ENCODE results near the gene ASIC1.

ASIC1 gene

GRCh38 chr12:50100561-50100960 is 43.2 kb downstream of the ASIC1 start:
- H3K4me3 Mint-ChIP-seq, result no peak overlapping the region
- peaks cover 6% of the 10 kb centered on the region for H3K36me3 Mint-ChIP-seq
- no peaks in the 10 kb centered on the region for H3K9me3 Mint-ChIP-seq (ENCODE audit: low read depth)
- no peaks in the 10 kb centered on the region for H3K27me3 Mint-ChIP-seq
- no peak overlapping the region for H3K27ac Mint-ChIP-seq
- no peaks in the 10 kb centered on the region for H3K4me1 Mint-ChIP-seq (ENCODE audit: low read depth)

- Mint-ChIP-seq H3K4me3 (no peak overlapping the region), H3K4me1 (ENCODE audit: low read depth) (no peaks in the 10 kb centered on the region), H3K9me3 (ENCODE audit: low read depth) (no peaks in the 10 kb centered on the region), H3K27me3 (no peaks in the 10 kb centered on the region), H3K27ac (no peak overlapping the region), H3K36me3 (peaks cover 2% of the 10 kb centered on the region)
These were observed 44.3 kb downstream of the ASIC1 start for GRCh38 chr12:50101663-50102062.

- Mint-ChIP-seq H3K27me3 (no peaks in the 10 kb centered on the region), H3K4me1 (ENCODE audit: low read depth) (no peaks in the 10 kb centered on the region), H3K27ac (no peak overlapping the region), H3K36me3 (peaks cover 2% of the 10 kb centered on the region), H3K4me3 (no peak overlapping the region), H3K9me3 (ENCODE audit: low read depth) (no peaks in the 10 kb centered on the region)
These were observed 44.7 kb downstream of the ASIC1 start for GRCh38 chr12:50102131-50102531.

GRCh38 chr12:50102646-50103309 is 45.4 kb downstream of the ASIC1 start:
- Mint-ChIP-seq H3K27ac (no peak overlapping the region), H3K27me3 (no peaks in the 10 kb centered on the region)

GRCh38 chr12:50103351-50103750 is 46.0 kb downstream of the ASIC1 start:
- H3K4me1 Mint-ChIP-seq (ENCODE audit: low read depth), result no peaks in the 10 kb centered on the region
- H3K9me3 Mint-ChIP-seq (ENCODE audit: low read depth), result no peaks in the 10 kb centered on the region
- peaks cover 2% of the 10 kb centered on the region for H3K36me3 Mint-ChIP-seq
- H3K27me3 Mint-ChIP-seq, result no peaks in the 10 kb centered on the region
- no peak overlapping the region for H3K27ac Mint-ChIP-seq
- H3K4me3 Mint-ChIP-seq, result no peak overlapping the region

More at GRCh38 chr12:50102646-50103309, 45.4 kb downstream of the ASIC1 start:
- Mint-ChIP-seq H3K9me3 (ENCODE audit: low read depth) (no peaks in the 10 kb centered on the region), H3K4me3 (no peak overlapping the region), H3K4me1 (ENCODE audit: low read depth) (no peaks in the 10 kb centered on the region), H3K36me3 (peaks cover 2% of the 10 kb centered on the region)

- no peak within 1 kb of the TSS for H3K4me3 Mint-ChIP-seq
- no peaks in the 10 kb centered on the region for H3K27me3 Mint-ChIP-seq
- no peaks in the 10 kb centered on the region for H3K9me3 Mint-ChIP-seq (ENCODE audit: low read depth)
- H3K4me1 Mint-ChIP-seq (ENCODE audit: low read depth), result no peaks in the 10 kb centered on the region
- peaks cover 2% of the 10 kb centered on the region for H3K36me3 Mint-ChIP-seq
- no peak within 1 kb of the TSS for H3K27ac Mint-ChIP-seq
These were observed 46.4 kb downstream of the ASIC1 start, which contains the start of gene GPD1 for GRCh38 chr12:50103767-50104321. Gene GPD1, plus strand, starts transcription at chr12:50104008. Its CDS starts 43 bp downstream, at chr12:50104051.

- no peaks in the 10 kb centered on the region for H3K9me3 Mint-ChIP-seq (ENCODE audit: low read depth)
- H3K4me3 Mint-ChIP-seq, result no peak overlapping the region
- H3K36me3 Mint-ChIP-seq, result peaks cover 2% of the 10 kb centered on the region
- no peaks in the 10 kb centered on the region for H3K27me3 Mint-ChIP-seq
- H3K27ac Mint-ChIP-seq, result no peak overlapping the region
- H3K4me1 Mint-ChIP-seq (ENCODE audit: low read depth), result no peaks in the 10 kb centered on the region
These were observed 47.3 kb downstream of the ASIC1 start for GRCh38 chr12:50104417-50105366.

- Mint-ChIP-seq H3K4me3 (no peak overlapping the region), H3K27ac (no peak overlapping the region), H3K36me3 (no peaks in the 10 kb centered on the region), H3K9me3 (ENCODE audit: low read depth) (no peaks in the 10 kb centered on the region), H3K4me1 (ENCODE audit: low read depth) (peaks cover 3% of the 10 kb centered on the region), H3K27me3 (no peaks in the 10 kb centered on the region)
These were observed 48.6 kb downstream of the ASIC1 start for GRCh38 chr12:50105913-50106450.

GRCh38 chr12:50106907-50107306 is 49.5 kb downstream of the ASIC1 start:
- Mint-ChIP-seq H3K4me1 (ENCODE audit: low read depth) (peaks cover 7% of the 10 kb centered on the region), H3K36me3 (no peaks in the 10 kb centered on the region), H3K9me3 (ENCODE audit: low read depth) (no peaks in the 10 kb centered on the region), H3K27ac (no peak overlapping the region), H3K27me3 (no peaks in the 10 kb centered on the region), H3K4me3 (no peak overlapping the region)

- Mint-ChIP-seq H3K36me3 (no peaks in the 10 kb centered on the region), H3K4me3 (no peak overlapping the region), H3K27ac (no peak overlapping the region), H3K4me1 (ENCODE audit: low read depth) (peaks cover 7% of the 10 kb centered on the region), H3K27me3 (no peaks in the 10 kb centered on the region), H3K9me3 (ENCODE audit: low read depth) (no peaks in the 10 kb centered on the region)
These were observed 50.2 kb downstream of the ASIC1 start for GRCh38 chr12:50107416-50108268.

GRCh38 chr12:50109319-50109718 is 51.9 kb downstream of the ASIC1 start:
- no peak overlapping the region for H3K27ac Mint-ChIP-seq
- H3K4me1 Mint-ChIP-seq (ENCODE audit: low read depth), result peaks cover 18% of the 10 kb centered on the region
- H3K9me3 Mint-ChIP-seq (ENCODE audit: low read depth), result no peaks in the 10 kb centered on the region
- no peaks in the 10 kb centered on the region for H3K36me3 Mint-ChIP-seq
- no peak overlapping the region for H3K4me3 Mint-ChIP-seq
- no peaks in the 10 kb centered on the region for H3K27me3 Mint-ChIP-seq

GRCh38 chr12:50110127-50110761 is 52.8 kb downstream of the ASIC1 start:
- H3K4me3 Mint-ChIP-seq, result no peak overlapping the region
- H3K27me3 Mint-ChIP-seq, result no peaks in the 10 kb centered on the region
- H3K36me3 Mint-ChIP-seq, result no peaks in the 10 kb centered on the region
- H3K4me1 Mint-ChIP-seq (ENCODE audit: low read depth), result peaks cover 20% of the 10 kb centered on the region
- H3K9me3 Mint-ChIP-seq (ENCODE audit: low read depth), result no peaks in the 10 kb centered on the region
- H3K27ac Mint-ChIP-seq, result no peak overlapping the region

GRCh38 chr12:50110762-50111351 is 53.5 kb downstream of the ASIC1 start:
- no peak overlapping the region for H3K27ac Mint-ChIP-seq
- H3K9me3 Mint-ChIP-seq (ENCODE audit: low read depth), result no peaks in the 10 kb centered on the region
- H3K4me3 Mint-ChIP-seq, result no peak overlapping the region
- peaks cover 2% of the 10 kb centered on the region for H3K36me3 Mint-ChIP-seq
- peaks cover 25% of the 10 kb centered on the region for H3K4me1 Mint-ChIP-seq (ENCODE audit: low read depth)
- no peaks in the 10 kb centered on the region for H3K27me3 Mint-ChIP-seq

- H3K27ac Mint-ChIP-seq, result peak overlapping the region; percentile 77
- peaks cover 2% of the 10 kb centered on the region for H3K36me3 Mint-ChIP-seq
- H3K27me3 Mint-ChIP-seq, result no peaks in the 10 kb centered on the region
- no peaks in the 10 kb centered on the region for H3K9me3 Mint-ChIP-seq (ENCODE audit: low read depth)
- peak overlapping the region; percentile 96 for H3K4me3 Mint-ChIP-seq
- peaks cover 29% of the 10 kb centered on the region for H3K4me1 Mint-ChIP-seq (ENCODE audit: low read depth)
These were observed 53.9 kb downstream of the ASIC1 start for GRCh38 chr12:50111395-50111692.
